ENCODE results near the gene MBD5.

- TF ChIP-seq SP1 (IDR thresholded peaks at IDR 0.05) (no peak), CTCF (IDR thresholded peaks at IDR 0.05; ENCODE audit: low read depth, low read length, missing input control) (no peak), MAX (IDR thresholded peaks at IDR 0.05) (no peak), FOXA1 (IDR thresholded peaks at IDR 0.05) (no peak), JUND (IDR thresholded peaks at IDR 0.05) (no peak), REST (IDR thresholded peaks at IDR 0.05) (no peak)
These were observed 7.9 kb downstream of the MBD5 start for GRCh38 chr2:148028781-148029180.

All from liver (tissue), 3 donors.